NCI-H2227 (cell line): Measurements from ENCODE around the gene DNAI2.

Experiments used
- DNase-seq: peaks from one replicate; lab custom pipeline; 2025; ENCODE audit not compliant: unreplicated experiment; lab: John Stamatoyannopoulos, UW

The DNAI2 gene

DNA sequence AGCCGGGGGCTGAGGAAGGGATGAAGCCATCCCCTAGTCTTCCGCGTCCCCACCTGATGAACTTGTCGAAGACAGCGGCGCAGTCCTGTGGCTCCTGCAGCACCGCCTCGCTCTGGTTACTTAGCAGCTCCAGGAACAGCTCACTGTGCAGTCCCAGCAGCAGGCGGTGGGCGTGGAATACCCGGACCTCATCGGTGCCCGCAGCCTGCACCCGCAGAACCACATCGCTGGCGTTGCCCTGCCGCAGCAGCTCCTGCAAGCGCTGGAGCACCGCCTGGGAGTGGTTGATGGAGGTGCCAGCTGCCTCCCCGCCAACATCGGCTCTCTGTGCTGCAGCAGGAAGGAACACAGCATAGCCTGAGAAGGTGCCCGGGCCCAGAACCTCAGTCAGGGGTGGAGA is 85.9 kb downstream of the DNAI2 start:
- no peak for DNase-seq

DNA sequence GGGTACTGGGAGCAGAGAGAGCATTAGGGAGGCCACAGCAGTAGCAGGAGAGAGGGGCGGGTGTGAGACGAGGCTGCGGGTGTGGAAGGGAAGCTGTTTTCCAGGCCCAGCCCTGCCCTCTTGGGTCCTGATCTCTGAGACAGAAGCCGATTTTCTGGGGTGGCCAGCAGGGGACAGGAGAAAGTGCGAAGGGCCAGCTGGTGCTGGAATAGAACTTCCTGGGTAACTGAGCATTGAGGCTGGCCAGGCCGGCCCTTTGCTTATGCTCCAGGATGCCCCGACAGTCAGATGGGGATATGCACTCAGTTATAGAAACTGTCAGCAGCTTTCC is 86.8 kb downstream of the DNAI2 start:
- no peak for DNase-seq

DNA sequence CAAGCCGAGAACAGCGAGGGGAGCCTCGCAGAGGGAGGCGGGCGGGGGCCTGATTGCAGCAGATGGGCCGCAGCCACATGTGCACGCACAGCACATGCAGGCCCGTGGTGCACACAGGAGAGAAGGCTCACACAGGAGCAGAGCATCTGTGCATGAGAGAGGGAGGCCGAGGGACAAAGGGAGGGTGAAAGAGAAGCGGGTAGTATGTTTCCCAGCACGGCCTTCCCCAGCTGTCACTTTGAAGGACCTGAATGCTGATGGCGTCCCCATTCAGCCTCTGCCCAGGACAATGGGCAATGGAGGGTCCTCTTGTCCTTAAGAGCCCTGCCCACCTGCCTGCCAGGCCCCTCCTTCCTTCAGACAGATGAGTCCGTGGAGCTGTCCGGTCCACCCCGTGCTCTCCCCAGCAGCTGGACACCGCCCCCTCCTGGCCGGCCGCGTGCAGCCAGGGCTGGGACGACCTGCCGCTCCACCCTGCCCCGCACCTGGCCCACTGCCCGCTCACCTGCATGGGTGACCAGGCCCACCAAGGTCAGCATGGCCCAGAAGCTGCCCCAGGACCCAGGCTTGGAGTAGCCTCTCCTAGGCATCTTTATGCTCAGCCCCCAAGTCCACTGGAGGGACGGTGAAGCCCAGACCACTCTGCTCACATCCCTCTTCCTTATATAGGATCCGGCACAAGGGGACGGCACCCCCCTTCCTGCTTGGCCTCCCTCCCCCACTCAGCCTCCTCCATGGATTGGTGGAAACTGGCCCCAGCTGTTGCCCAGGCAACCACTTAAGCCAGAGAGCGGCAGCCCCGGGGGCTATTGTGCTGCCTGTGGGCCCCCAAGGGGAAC is 87.4 kb downstream of the DNAI2 start, which contains the start of gene BTBD17:
TSS of gene BTBD17 (minus strand) at position 639 of the 839 bp plus-strand sequence. CDS start at position 590, 49 bp downstream.
- DNase-seq, result peak; percentile 89

DNA sequence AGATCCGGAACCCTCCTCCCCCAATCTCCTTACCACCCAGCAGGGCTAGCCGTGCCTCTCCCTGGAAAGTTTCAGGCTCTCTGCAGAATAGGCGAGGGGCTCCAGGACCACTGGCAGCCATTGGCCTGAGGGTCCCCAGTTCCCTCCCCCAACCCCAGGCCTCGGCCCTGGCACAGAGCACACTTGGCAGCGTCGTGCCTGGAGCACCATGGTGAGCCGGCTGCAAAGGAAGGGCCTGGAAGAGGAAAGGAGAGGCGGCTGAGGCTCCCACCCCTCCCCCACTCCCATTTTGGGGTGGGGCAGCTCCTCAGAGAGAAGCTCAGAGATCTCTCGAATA is 88.0 kb downstream of the DNAI2 start:
- DNase-seq, result peak; percentile 71

DNA sequence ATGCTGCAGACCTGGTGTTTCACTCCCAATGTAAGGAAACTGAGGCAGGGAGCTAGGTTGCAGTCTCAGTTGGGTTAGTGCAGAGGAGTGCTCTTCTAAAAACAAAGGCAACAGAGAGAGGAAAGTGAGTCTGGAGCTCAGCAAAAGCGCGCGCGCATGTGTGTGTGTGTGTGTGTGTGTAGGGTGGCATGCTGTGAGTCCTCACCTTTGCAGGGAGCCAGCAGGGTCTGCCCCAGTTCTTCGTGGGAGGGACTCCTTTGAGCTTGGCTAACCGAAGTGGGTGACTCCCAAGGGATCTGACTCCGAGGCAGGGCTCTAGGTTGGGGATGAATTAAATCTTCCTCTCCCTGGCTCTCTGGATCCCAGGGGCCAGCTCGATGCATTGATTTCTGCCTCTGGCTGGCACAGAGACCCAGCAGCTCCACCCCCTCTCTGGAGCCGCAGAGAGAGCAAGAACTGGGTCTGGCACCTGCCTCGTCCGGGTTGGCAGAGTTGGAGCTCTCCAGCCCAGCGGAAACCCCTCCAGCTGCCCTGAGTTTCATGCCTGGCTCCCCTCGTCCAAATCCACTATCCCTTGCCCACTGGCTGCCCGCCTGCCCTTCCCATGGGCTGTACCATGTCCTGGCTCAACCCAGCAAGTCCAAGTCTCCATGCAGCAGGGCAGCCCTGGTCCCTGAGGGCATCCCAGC is 88.9 kb downstream of the DNAI2 start:
- DNase-seq, result peak; percentile 15
